Neuron (in vitro differentiated cells): Measurements from ENCODE around the gene RTN4R.
"Not testable (repeated sequence)": the region's sequence is repeated elsewhere in the genome, so short reads cannot be mapped to it uniquely, and the experiment has no call there.

ENCODE experiments used
- H2AFZ ChIP-seq: one replicate; pipeline ENCODE4 v1.6.1; 2013; ENCODE audit warnings: low read depth, mild to moderate bottlenecking, inconsistent platforms, low read length, moderate library complexity
- H3K27me3 ChIP-seq: one replicate; pipeline ENCODE4 v1.6.1; 2013; ENCODE audit warnings: low read length; ENCODE audit not compliant: insufficient read depth
- H3K36me3 ChIP-seq: one replicate; pipeline ENCODE4 v1.6.1; 2013; ENCODE audit warnings: low read length; ENCODE audit not compliant: insufficient read depth
- H3K4me1 ChIP-seq: one replicate; pipeline ENCODE4 v1.6.1; 2013; ENCODE audit warnings: low read length; ENCODE audit not compliant: insufficient read depth
- H3K4me3 ChIP-seq: 2 replicates; pipeline ENCODE4 v1.5.1; 2013; ENCODE audit warnings: mild to moderate bottlenecking, low read length, moderate library complexity
- H3K9me3 ChIP-seq: one replicate; pipeline ENCODE4 v1.6.1; 2013; ENCODE audit warnings: low read length

Gene RTN4R

GRCh38 chr22:20298110-20298802 lies 30.1 kb upstream of the RTN4R start:
- Histone ChIP-seq H3K36me3 (no peaks in the 10 kb centered on the region), H2AFZ (no peak overlapping the region), H3K4me1 (peaks cover 7% of the 10 kb centered on the region), H3K27me3 (peaks cover 67% of the 10 kb centered on the region), H3K4me3 (no peak overlapping the region), H3K9me3 (no peaks in the 10 kb centered on the region)

- no peaks in the 10 kb centered on the region for H3K36me3 ChIP-seq
- peaks cover 74% of the 10 kb centered on the region for H3K27me3 ChIP-seq
- H3K9me3 ChIP-seq: no peaks in the 10 kb centered on the region
- H3K4me1 ChIP-seq: peaks cover 7% of the 10 kb centered on the region
- no peak overlapping the region for H3K4me3 ChIP-seq
- H2AFZ ChIP-seq: no peak overlapping the region
Measured at GRCh38 chr22:20297414-20298109, 29.4 kb upstream of the RTN4R start.

GRCh38 chr22:20296598-20296997 lies 28.5 kb upstream of the RTN4R start:
- peaks cover 7% of the 10 kb centered on the region for H3K4me1 ChIP-seq
- H3K36me3 ChIP-seq: no peaks in the 10 kb centered on the region
- peaks cover 78% of the 10 kb centered on the region for H3K27me3 ChIP-seq
- no peak overlapping the region for H3K4me3 ChIP-seq
- H3K9me3 ChIP-seq: no peaks in the 10 kb centered on the region
- no peak overlapping the region for H2AFZ ChIP-seq

- Histone ChIP-seq H3K27me3 (peaks cover 73% of the 10 kb centered on the region), H3K9me3 (no peaks in the 10 kb centered on the region), H2AFZ (no peak overlapping the region), H3K36me3 (no peaks in the 10 kb centered on the region), H3K4me3 (no peak overlapping the region), H3K4me1 (peaks cover 7% of the 10 kb centered on the region)
Measured at GRCh38 chr22:20295262-20296064, 27.3 kb upstream of the RTN4R start.

GRCh38 chr22:20292673-20293232 lies 24.6 kb upstream of the RTN4R start:
- no peaks in the 10 kb centered on the region for H3K36me3 ChIP-seq
- no peaks in the 10 kb centered on the region for H3K9me3 ChIP-seq
- H2AFZ ChIP-seq: no peak overlapping the region
- H3K4me1 ChIP-seq: no peaks in the 10 kb centered on the region
- peaks cover 57% of the 10 kb centered on the region for H3K27me3 ChIP-seq
- no peak overlapping the region for H3K4me3 ChIP-seq

GRCh38 chr22:20292108-20292507 lies 24.0 kb upstream of the RTN4R start:
- Histone ChIP-seq H3K9me3 (no peaks in the 10 kb centered on the region), H3K4me3 (no peak overlapping the region), H3K36me3 (no peaks in the 10 kb centered on the region), H3K4me1 (no peaks in the 10 kb centered on the region), H2AFZ (no peak overlapping the region), H3K27me3 (peaks cover 51% of the 10 kb centered on the region)

DNA sequence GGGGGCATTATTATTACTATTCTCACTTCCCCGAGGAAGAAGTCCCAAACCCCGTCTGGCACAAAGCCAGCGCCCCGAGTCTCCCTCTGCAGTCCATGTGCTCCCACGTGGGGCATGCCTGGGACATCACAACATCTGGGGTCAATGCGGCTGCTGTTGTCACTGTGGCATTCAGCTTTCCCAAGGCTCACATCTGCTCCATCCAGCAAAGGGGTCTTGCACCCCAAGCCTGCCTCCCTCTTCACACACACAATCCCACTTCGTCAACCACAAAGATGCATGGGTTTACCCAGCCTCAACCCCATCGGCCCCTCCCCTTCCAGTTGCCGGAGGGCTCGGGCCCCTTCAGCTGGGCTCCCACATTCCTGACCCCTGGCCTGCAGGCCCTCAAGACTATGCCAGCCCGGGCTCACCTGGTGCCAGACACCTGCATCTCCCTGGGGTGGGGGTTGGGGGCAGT lies 23.5 kb upstream of the RTN4R start:
- Histone ChIP-seq H2AFZ (no peak overlapping the region), H3K4me3 (no peak overlapping the region), H3K36me3 (no peaks in the 10 kb centered on the region), H3K27me3 (peaks cover 46% of the 10 kb centered on the region), H3K4me1 (no peaks in the 10 kb centered on the region), H3K9me3 (no peaks in the 10 kb centered on the region)

GRCh38 chr22:20291249-20291586 lies 23.1 kb upstream of the RTN4R start:
- no peaks in the 10 kb centered on the region for H3K4me1 ChIP-seq
- H2AFZ ChIP-seq: no peak overlapping the region
- peaks cover 43% of the 10 kb centered on the region for H3K27me3 ChIP-seq
- no peaks in the 10 kb centered on the region for H3K9me3 ChIP-seq
- H3K36me3 ChIP-seq: no peaks in the 10 kb centered on the region
- H3K4me3 ChIP-seq: no peak overlapping the region

DNA sequence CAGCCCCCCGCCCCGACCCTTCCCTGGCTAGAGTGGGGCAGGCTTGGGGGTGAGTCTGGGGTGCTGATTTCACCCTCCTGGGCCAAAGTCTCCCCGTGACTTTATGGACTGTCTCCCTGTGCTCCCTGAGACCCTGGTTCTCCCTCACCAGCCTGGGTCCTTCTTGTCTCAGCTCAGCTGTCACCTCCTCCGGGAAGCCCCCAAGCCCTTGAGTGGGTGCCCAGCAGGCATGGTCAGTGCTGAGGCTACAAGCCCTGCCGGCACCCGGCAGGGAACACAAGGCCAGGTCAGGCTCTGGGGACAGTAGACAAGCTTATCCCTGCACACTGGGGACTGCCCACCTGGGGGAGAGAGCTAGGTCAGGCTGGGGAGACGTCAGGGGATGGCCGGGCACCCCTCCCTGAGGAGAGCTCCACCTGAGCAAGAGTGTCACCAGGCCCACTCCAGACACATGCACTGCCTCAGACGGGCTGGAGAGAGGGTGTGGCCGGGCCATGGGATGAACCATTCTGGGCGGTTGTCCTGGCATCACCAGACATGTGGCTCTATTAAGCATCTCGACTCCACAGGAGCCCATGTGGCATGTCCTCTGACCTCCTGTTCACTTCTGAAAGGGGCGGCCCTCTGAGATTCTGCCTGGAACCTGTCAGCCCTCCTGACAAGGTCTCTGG lies 22.6 kb upstream of the RTN4R start:
- H3K36me3 ChIP-seq: no peaks in the 10 kb centered on the region
- no peaks in the 10 kb centered on the region for H3K4me1 ChIP-seq
- H3K27me3 ChIP-seq: peaks cover 40% of the 10 kb centered on the region
- no peak overlapping the region for H3K4me3 ChIP-seq
- H2AFZ ChIP-seq: no peak overlapping the region
- H3K9me3 ChIP-seq: no peaks in the 10 kb centered on the region

- Histone ChIP-seq H3K9me3 (no peaks in the 10 kb centered on the region), H2AFZ (no peak overlapping the region), H3K4me1 (no peaks in the 10 kb centered on the region), H3K36me3 (no peaks in the 10 kb centered on the region), H3K27me3 (peaks cover 34% of the 10 kb centered on the region), H3K4me3 (no peak overlapping the region)
Measured at GRCh38 chr22:20290045-20290392, 21.9 kb upstream of the RTN4R start.

DNA sequence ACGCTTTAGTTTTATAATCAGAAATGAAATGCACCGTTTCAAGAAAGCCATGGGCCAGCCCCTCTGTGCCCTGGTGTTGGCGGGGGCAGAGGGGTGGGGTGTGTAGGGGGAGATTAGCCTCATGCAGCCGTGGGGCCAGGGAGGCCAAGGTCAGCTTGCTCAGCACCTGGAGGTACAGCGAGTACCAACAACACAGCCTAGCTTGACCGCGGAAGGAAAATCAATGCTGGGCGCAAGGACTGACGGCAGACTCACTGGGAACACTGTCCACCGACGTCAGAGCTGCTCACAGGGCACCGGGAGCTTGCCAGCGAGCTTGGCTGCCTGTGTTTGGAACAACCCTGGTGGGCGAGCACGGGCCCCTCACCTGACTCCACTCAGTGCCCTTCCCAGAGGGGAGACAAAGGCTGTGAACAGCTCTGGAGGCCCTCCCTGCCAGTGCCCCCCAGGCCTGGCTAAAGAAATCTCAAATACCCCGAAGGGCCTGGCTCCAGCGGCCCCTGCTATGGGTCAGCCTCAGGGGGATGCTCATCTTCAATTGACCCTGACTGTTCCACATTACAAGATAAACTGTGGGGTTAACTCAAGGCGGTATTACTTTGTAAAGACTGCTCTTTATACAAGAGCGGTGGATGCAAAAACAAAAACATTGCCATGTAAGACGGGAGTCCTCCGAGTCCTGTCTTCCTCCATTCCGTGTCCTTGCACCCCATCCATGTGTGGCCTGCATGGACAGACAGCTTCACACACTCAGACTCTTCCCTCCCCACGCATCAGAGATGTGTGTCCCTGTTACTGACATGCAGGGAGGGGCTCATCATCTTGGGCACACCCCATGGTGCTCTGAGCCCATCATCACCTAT lies 21.3 kb upstream of the RTN4R start:
- peaks cover 31% of the 10 kb centered on the region for H3K27me3 ChIP-seq
- H3K9me3 ChIP-seq, H3K4me3 ChIP-seq, H2AFZ ChIP-seq, H3K4me1 ChIP-seq, H3K36me3 ChIP-seq: not testable (repeated sequence)

- H3K27me3 ChIP-seq: peaks cover 21% of the 10 kb centered on the region
- not testable (repeated sequence) for H3K4me3 ChIP-seq, H3K4me1 ChIP-seq, H2AFZ ChIP-seq, H3K36me3 ChIP-seq, H3K9me3 ChIP-seq
Measured at GRCh38 chr22:20286784-20287423, 18.8 kb upstream of the RTN4R start.
